CD4-positive, alpha-beta memory T cell (primary cell): ENCODE data around the gene TRAFD1. TPM values are rescaled to one million over a fixed set of nuclear protein-coding genes. Genes with fewer than 3 reads are reported as not detected.
A peak's percentile ranks its signal among the peaks of the same experiment; 100 is the strongest.
"Not testable (repeated sequence)": the region's sequence is repeated elsewhere in the genome, so short reads cannot be mapped to it uniquely, and the experiment has no call there.

ENCODE experiments used
- CTCF ChIA-PET: fragments of 350-600 bp; sonication (Branson Sonifier 250); formaldehyde crosslinking; loops from one replicate; lab custom pipeline; 2021; ENCODE audit warnings: inconsistent platforms; ENCODE audit not compliant: partially characterized antibody; lab: Charles Lee
- POLR2A ChIA-PET: fragments of 350-600 bp; sonication (Branson Sonifier 250); formaldehyde crosslinking; loops from one replicate; lab custom pipeline; 2021; ENCODE audit not compliant: partially characterized antibody; lab: Charles Lee
- DNase-seq, 5 donors: peaks; one replicate each; pipeline versions ENCODE4 v3.0.0 to v3.0.0-alpha.2; 2020 to 2022; ENCODE audit warnings: mixed read lengths in 1 of 5
- H3K27ac ChIP-seq: one replicate; pipeline ENCODE4 v1.7.0; 2013; ENCODE audit warnings: low read depth, low read length
- H3K27me3 ChIP-seq: 2 replicates; pipeline ENCODE4 v1.7.0; 2013; ENCODE audit warnings: mild to moderate bottlenecking, low read length, moderate library complexity; ENCODE audit not compliant: insufficient read depth
- H3K36me3 ChIP-seq: 2 replicates; pipeline ENCODE4 v1.7.0; 2013; ENCODE audit warnings: mild to moderate bottlenecking, low read length, moderate library complexity; ENCODE audit not compliant: insufficient read depth
- H3K4me1 ChIP-seq: 2 replicates; pipeline ENCODE4 v1.7.0; 2013; ENCODE audit warnings: mild to moderate bottlenecking, low read length, moderate library complexity; ENCODE audit not compliant: insufficient read depth
- H3K4me3 ChIP-seq, 2 donors: one replicate each; pipeline ENCODE4 v1.7.0; 2013; ENCODE audit warnings: low read length in 2 of 2, mild to moderate bottlenecking in 1 of 2
- H3K9me3 ChIP-seq, 2 donors: one replicate each; pipeline ENCODE4 v1.7.0; 2013; ENCODE audit warnings: low read length in 2 of 2, control low read depth in 1 of 2; ENCODE audit not compliant: control insufficient read depth in 1 of 2
- H3K27ac Mint-ChIP-seq, 7 donors: one replicate each; pipeline ENCODE4 v1.8.0; 2020 to 2021; ENCODE audit warnings: mixed read lengths in 7 of 7, mild to moderate bottlenecking in 6 of 7, inconsistent platforms in 3 of 7, moderate library complexity in 3 of 7
- H3K27me3 Mint-ChIP-seq, 2 donors: one replicate each; pipeline ENCODE4 v1.8.0; 2020 to 2021; ENCODE audit warnings: mixed read lengths in 2 of 2
- H3K36me3 Mint-ChIP-seq, 2 donors: one replicate each; pipeline ENCODE4 v1.8.0; 2020 to 2021; ENCODE audit warnings: mixed read lengths in 2 of 2, inconsistent platforms in 1 of 2, mild to moderate bottlenecking in 1 of 2
- H3K4me1 Mint-ChIP-seq, 4 donors: one replicate each; pipeline ENCODE4 v1.8.0; 2020 to 2021; ENCODE audit warnings: mixed read lengths in 4 of 4, mild to moderate bottlenecking in 1 of 4
- H3K4me3 Mint-ChIP-seq, 8 donors: one replicate each; pipeline ENCODE4 v1.8.0; 2020 to 2021; ENCODE audit warnings: mixed read lengths in 8 of 8, mild to moderate bottlenecking in 7 of 8, moderate library complexity in 6 of 8, inconsistent platforms in 3 of 8
- H3K9me3 Mint-ChIP-seq, 8 donors: one replicate each; pipeline ENCODE4 v1.8.0; 2020 to 2021; ENCODE audit warnings: mixed read lengths in 8 of 8, mild to moderate bottlenecking in 5 of 8, inconsistent platforms in 3 of 8, moderate library complexity in 1 of 8
- intact Hi-C: fragments of 100-400 bp; cut with micrococcal nuclease; formaldehyde crosslinking; loops from one replicate; pipeline ENCODE4 v1.15.1; 2023
- polyA plus RNA-seq, 2 donors: library from polyadenylated mRNA; unstranded; fragments of 300-500 nt; fragmentation: Illumina TruSeq; gene quantifications; one replicate each; pipeline ENCODE4 v1.2.3, GENCODE V29; 2021
- total RNA-seq, 2 experiments: library from RNA; stranded (reverse); gene quantifications; one replicate each; pipeline ENCODE4 v1.2.3, GENCODE V29; 2021

The TRAFD1 gene
- total and polyA plus RNA-seq, 4 experiments from 2014 or later: 38.7 to 71.2 (median 51.5) TPM

GRCh38 chr12:112097641-112098040 is 27.7 kb upstream of the TRAFD1 start:
- peak overlapping the region in 1 of 7 donors; percentile 51 for H3K27ac Mint-ChIP-seq
- Histone ChIP-seq H3K36me3 (peaks cover 6% of the 10 kb centered on the region), H3K4me3 (no peak overlapping the region), H3K4me1 (peaks cover 14% of the 10 kb centered on the region), H3K9me3 (no peaks in the 10 kb centered on the region), H3K27me3 (no peaks in the 10 kb centered on the region), H3K27ac (no peak overlapping the region)
- no peak overlapping the region for H3K4me3 Mint-ChIP-seq
- peaks cover 27 to 47% (median 32%) of the 10 kb centered on the region in 4 donors for H3K4me1 Mint-ChIP-seq
- ChIA-PET POLR2A (interaction anchor here (1.4 to 2.0 kb wide), 2 partner anchors 11 to 28 kb away, joined by 6 to 9 read pairs; partner anchors contain the start of genes NAA25 and TRAFD1), CTCF (interaction anchor here (0.7 to 1.6 kb wide), 4 partner anchors 8 to 194 kb away, joined by 3 read pairs; no protein-coding TSS in a partner anchor)
- intact Hi-C loops: loop anchor here (5.0 kb wide), 1 partner anchor 35 kb away; no protein-coding TSS in a partner anchor
- no peaks in the 10 kb centered on the region for H3K9me3 Mint-ChIP-seq
- no peaks in the 10 kb centered on the region for H3K27me3 Mint-ChIP-seq
- peaks cover 26 to 45% of the 10 kb centered on the region in 2 donors for H3K36me3 Mint-ChIP-seq
- DNase-seq: no peak

GRCh38 chr12:112100500-112100899 is 24.9 kb upstream of the TRAFD1 start:
- H3K36me3 ChIP-seq, H3K9me3 ChIP-seq, H3K4me3 ChIP-seq, H3K27me3 Mint-ChIP-seq, H3K27ac ChIP-seq, H3K9me3 Mint-ChIP-seq, H3K4me3 Mint-ChIP-seq, H3K27me3 ChIP-seq, DNase-seq, POLR2A ChIA-PET: not testable (repeated sequence)
- H3K4me1 Mint-ChIP-seq: peaks cover 34 to 62% (median 45%) of the 10 kb centered on the region in 4 donors
- H3K27ac Mint-ChIP-seq: peak overlapping the region in 1 of 7 donors; percentile 60
- H3K36me3 Mint-ChIP-seq: peaks cover 19 to 39% of the 10 kb centered on the region in 2 donors
- H3K4me1 ChIP-seq: peaks cover 31% of the 10 kb centered on the region
- intact Hi-C loops: loop anchor here (10.0 kb wide), 1 partner anchor 284 kb away; the partner anchor contains the start of gene HECTD4
- CTCF ChIA-PET: interaction anchor here (0.7 to 1.1 kb wide), 2 partner anchors 229 to 287 kb away, joined by 3 read pairs; no protein-coding TSS in a partner anchor

GRCh38 chr12:112102127-112102526 is 23.2 kb upstream of the TRAFD1 start:
- POLR2A ChIA-PET: interaction anchor here (0.6 to 1.4 kb wide), 2 partner anchors 15 to 130 kb away, joined by 3 read pairs; no protein-coding TSS in a partner anchor
- CTCF ChIA-PET: interaction anchor here (0.6 to 0.9 kb wide), 2 partner anchors 89 to 330 kb away, joined by 4 read pairs; partner anchors contain the start of genes ERP29 and TMEM116
- Histone ChIP-seq H3K36me3 (peaks cover 6% of the 10 kb centered on the region), H3K9me3 (no peaks in the 10 kb centered on the region), H3K27me3 (no peaks in the 10 kb centered on the region), H3K4me3 (no peak overlapping the region), H3K4me1 (peaks cover 33% of the 10 kb centered on the region), H3K27ac (no peak overlapping the region)
- Mint-ChIP-seq H3K27me3 (no peaks in the 10 kb centered on the region), H3K36me3 (peaks cover 15 to 31% of the 10 kb centered on the region in 2 donors), H3K27ac (peak overlapping the region in 2 of 7 donors; percentile 9 to 24), H3K4me3 (no peak overlapping the region), H3K9me3 (no peaks in the 10 kb centered on the region), H3K4me1 (peaks cover 32 to 63% (median 44%) of the 10 kb centered on the region in 4 donors)
- intact Hi-C loops: loop anchor here (10.0 kb wide), 1 partner anchor 283 kb away; the partner anchor contains the start of gene HECTD4
- DNase-seq: no peak

- H3K9me3 ChIP-seq, H3K27ac ChIP-seq, H3K4me3 ChIP-seq, H3K27me3 ChIP-seq, H3K36me3 ChIP-seq, H3K9me3 Mint-ChIP-seq, H3K4me3 Mint-ChIP-seq, DNase-seq, CTCF ChIA-PET, H3K27me3 Mint-ChIP-seq: not testable (repeated sequence)
- H3K4me1 Mint-ChIP-seq: peaks cover 38 to 68% (median 51%) of the 10 kb centered on the region in 4 donors
- peaks cover 14 to 33% of the 10 kb centered on the region in 2 donors for H3K36me3 Mint-ChIP-seq
- peak overlapping the region in 2 of 7 donors; percentile 25 to 68 for H3K27ac Mint-ChIP-seq
- intact Hi-C loops: loop anchor here (10.0 kb wide), 1 partner anchor 282 kb away; the partner anchor contains the start of gene HECTD4
- POLR2A ChIA-PET: interaction anchor here (0.6 kb wide), 1 partner anchor 131 kb away, joined by 3 read pairs; no protein-coding TSS in a partner anchor
- H3K4me1 ChIP-seq: peaks cover 39% of the 10 kb centered on the region
Observed at GRCh38 chr12:112102746-112103145, 22.6 kb upstream of the TRAFD1 start.

GRCh38 chr12:112103758-112104503 is 21.4 kb upstream of the TRAFD1 start:
- H3K27ac Mint-ChIP-seq: peak overlapping the region in 3 of 7 donors; percentile 25 to 47 (median 42)
- peaks cover 36 to 68% (median 53%) of the 10 kb centered on the region in 4 donors for H3K4me1 Mint-ChIP-seq
- Histone ChIP-seq H3K36me3 (peaks cover 6% of the 10 kb centered on the region), H3K4me1 (peaks cover 43% of the 10 kb centered on the region), H3K27me3 (no peaks in the 10 kb centered on the region), H3K9me3 (no peaks in the 10 kb centered on the region), H3K4me3 (no peak overlapping the region), H3K27ac (no peak overlapping the region)
- H3K36me3 Mint-ChIP-seq: peaks cover 7 to 31% of the 10 kb centered on the region in 2 donors
- H3K27me3 Mint-ChIP-seq: no peaks in the 10 kb centered on the region
- no peak overlapping the region for H3K4me3 Mint-ChIP-seq
- intact Hi-C loops: loop anchor here (10.0 kb wide), 1 partner anchor 281 kb away; the partner anchor contains the start of gene HECTD4
- no peaks in the 10 kb centered on the region for H3K9me3 Mint-ChIP-seq
- POLR2A ChIA-PET: no interaction called here
- no peak for DNase-seq
- CTCF ChIA-PET: no interaction called here

GRCh38 chr12:112105891-112106290 is 19.5 kb upstream of the TRAFD1 start:
- Mint-ChIP-seq H3K27ac (peak overlapping the region in 3 of 7 donors; percentile 48 to 97 (median 82)), H3K4me1 (peaks cover 33 to 73% (median 52%) of the 10 kb centered on the region in 4 donors), H3K9me3 (no peaks in the 10 kb centered on the region), H3K36me3 (peaks cover 5 to 26% of the 10 kb centered on the region in 2 donors), H3K4me3 (peak overlapping the region in 4 of 8 donors; percentile 3 to 10 (median 8)), H3K27me3 (no peaks in the 10 kb centered on the region)
- H3K4me3 ChIP-seq: no peak overlapping the region
- peaks cover 43% of the 10 kb centered on the region for H3K4me1 ChIP-seq
- no peaks in the 10 kb centered on the region for H3K9me3 ChIP-seq
- CTCF ChIA-PET: interaction anchor here (1.0 to 1.5 kb wide), 2 partner anchors 8 to 9 kb away, joined by 3 to 4 read pairs; no protein-coding TSS in a partner anchor
- no peak overlapping the region for H3K27ac ChIP-seq
- POLR2A ChIA-PET: interaction anchor here (4.7 to 5.9 kb wide), 2 partner anchors 20 to 25 kb away, joined by 53 to 109 read pairs; partner anchors contain the start of gene TRAFD1
- peaks cover 3% of the 10 kb centered on the region for H3K36me3 ChIP-seq
- intact Hi-C loops: loop anchor here (10.0 kb wide), 1 partner anchor 279 kb away; the partner anchor contains the start of gene HECTD4
- H3K27me3 ChIP-seq: no peaks in the 10 kb centered on the region
- no peak for DNase-seq
